ENCODE results near the gene MAG.

DNA sequence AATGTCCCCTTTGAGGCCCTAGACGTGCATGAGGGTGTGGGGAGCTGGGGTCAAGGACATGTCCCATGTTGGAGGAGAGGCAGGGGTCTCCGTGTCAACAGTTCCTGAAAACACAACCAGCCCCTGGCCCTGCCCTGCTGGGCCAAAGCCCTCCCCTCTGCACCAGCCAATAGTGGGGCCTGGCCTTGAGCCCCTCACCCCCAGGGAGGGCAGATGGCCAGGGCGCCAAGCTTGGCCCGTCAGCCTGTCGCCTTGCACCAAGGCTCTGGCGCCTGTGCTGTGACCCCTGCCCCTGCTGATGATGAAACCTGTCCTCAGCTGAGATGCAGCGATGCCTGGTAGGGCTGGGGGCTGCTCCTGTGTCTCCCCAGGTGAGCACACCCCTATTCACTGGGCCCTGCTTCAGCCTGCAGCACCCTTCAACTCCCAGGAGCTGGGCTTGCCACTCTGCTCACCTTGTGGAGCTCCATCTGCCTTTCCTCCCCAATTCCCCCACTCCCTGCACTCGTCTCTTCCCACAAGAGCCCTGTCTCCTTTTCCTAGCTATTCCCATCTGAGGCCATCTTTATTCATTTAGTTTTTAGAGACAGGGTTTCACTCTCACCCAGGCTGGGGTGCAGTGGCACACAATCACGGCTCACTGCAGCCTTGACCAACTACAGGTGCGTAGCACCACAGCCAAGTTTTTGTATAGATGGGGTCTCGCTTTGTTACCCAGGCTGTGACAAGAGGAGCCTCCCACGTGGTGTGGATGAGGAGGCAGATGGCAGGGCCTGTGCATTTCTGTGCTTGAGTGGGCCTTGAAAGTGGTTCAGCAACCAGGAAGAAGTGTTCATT is 11.8 kb upstream of the MAG start:
- TF ChIP-seq, protein P1, sequence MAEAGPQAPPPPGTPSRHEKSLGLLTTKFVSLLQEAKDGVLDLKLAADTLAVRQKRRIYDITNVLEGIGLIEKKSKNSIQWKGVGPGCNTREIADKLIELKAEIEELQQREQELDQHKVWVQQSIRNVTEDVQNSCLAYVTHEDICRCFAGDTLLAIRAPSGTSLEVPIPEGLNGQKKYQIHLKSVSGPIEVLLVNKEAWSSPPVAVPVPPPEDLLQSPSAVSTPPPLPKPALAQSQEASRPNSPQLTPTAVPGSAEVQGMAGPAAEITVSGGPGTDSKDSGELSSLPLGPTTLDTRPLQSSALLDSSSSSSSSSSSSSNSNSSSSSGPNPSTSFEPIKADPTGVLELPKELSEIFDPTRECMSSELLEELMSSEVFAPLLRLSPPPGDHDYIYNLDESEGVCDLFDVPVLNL (CRISPR knock-in tag; IDR thresholded peaks at IDR 0.05; ENCODE audit: borderline replicate concordance, low read depth), result no peak
- TF ChIP-seq ZNF416 (CRISPR knock-in tag; IDR thresholded peaks at IDR 0.05), result no peak
- no peak for TF ChIP-seq SP1 (CRISPR knock-in tag; conservative IDR thresholded peaks at IDR 0.05)
- TF ChIP-seq, protein P2, sequence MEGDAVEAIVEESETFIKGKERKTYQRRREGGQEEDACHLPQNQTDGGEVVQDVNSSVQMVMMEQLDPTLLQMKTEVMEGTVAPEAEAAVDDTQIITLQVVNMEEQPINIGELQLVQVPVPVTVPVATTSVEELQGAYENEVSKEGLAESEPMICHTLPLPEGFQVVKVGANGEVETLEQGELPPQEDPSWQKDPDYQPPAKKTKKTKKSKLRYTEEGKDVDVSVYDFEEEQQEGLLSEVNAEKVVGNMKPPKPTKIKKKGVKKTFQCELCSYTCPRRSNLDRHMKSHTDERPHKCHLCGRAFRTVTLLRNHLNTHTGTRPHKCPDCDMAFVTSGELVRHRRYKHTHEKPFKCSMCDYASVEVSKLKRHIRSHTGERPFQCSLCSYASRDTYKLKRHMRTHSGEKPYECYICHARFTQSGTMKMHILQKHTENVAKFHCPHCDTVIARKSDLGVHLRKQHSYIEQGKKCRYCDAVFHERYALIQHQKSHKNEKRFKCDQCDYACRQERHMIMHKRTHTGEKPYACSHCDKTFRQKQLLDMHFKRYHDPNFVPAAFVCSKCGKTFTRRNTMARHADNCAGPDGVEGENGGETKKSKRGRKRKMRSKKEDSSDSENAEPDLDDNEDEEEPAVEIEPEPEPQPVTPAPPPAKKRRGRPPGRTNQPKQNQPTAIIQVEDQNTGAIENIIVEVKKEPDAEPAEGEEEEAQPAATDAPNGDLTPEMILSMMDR (IDR thresholded peaks at IDR 0.05), result no peak
- TF ChIP-seq, protein P3, sequence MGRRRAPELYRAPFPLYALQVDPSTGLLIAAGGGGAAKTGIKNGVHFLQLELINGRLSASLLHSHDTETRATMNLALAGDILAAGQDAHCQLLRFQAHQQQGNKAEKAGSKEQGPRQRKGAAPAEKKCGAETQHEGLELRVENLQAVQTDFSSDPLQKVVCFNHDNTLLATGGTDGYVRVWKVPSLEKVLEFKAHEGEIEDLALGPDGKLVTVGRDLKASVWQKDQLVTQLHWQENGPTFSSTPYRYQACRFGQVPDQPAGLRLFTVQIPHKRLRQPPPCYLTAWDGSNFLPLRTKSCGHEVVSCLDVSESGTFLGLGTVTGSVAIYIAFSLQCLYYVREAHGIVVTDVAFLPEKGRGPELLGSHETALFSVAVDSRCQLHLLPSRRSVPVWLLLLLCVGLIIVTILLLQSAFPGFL (CRISPR knock-in tag; IDR thresholded peaks at IDR 0.05; ENCODE audit: borderline replicate concordance), result no peak
- TF ChIP-seq, protein P4, sequence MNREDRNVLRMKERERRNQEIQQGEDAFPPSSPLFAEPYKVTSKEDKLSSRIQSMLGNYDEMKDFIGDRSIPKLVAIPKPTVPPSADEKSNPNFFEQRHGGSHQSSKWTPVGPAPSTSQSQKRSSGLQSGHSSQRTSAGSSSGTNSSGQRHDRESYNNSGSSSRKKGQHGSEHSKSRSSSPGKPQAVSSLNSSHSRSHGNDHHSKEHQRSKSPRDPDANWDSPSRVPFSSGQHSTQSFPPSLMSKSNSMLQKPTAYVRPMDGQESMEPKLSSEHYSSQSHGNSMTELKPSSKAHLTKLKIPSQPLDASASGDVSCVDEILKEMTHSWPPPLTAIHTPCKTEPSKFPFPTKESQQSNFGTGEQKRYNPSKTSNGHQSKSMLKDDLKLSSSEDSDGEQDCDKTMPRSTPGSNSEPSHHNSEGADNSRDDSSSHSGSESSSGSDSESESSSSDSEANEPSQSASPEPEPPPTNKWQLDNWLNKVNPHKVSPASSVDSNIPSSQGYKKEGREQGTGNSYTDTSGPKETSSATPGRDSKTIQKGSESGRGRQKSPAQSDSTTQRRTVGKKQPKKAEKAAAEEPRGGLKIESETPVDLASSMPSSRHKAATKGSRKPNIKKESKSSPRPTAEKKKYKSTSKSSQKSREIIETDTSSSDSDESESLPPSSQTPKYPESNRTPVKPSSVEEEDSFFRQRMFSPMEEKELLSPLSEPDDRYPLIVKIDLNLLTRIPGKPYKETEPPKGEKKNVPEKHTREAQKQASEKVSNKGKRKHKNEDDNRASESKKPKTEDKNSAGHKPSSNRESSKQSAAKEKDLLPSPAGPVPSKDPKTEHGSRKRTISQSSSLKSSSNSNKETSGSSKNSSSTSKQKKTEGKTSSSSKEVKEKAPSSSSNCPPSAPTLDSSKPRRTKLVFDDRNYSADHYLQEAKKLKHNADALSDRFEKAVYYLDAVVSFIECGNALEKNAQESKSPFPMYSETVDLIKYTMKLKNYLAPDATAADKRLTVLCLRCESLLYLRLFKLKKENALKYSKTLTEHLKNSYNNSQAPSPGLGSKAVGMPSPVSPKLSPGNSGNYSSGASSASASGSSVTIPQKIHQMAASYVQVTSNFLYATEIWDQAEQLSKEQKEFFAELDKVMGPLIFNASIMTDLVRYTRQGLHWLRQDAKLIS (CRISPR knock-in tag; IDR thresholded peaks at IDR 0.05; ENCODE audit: borderline replicate concordance), result no peak
- TF ChIP-seq, protein P5, sequence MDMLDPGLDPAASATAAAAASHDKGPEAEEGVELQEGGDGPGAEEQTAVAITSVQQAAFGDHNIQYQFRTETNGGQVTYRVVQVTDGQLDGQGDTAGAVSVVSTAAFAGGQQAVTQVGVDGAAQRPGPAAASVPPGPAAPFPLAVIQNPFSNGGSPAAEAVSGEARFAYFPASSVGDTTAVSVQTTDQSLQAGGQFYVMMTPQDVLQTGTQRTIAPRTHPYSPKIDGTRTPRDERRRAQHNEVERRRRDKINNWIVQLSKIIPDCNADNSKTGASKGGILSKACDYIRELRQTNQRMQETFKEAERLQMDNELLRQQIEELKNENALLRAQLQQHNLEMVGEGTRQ (CRISPR knock-in tag; IDR thresholded peaks at IDR 0.05), result no peak
- TF ChIP-seq TCF7 (CRISPR knock-in tag; IDR thresholded peaks at IDR 0.05; ENCODE audit: low read depth), result no peak
- no peak for TF ChIP-seq ZNF263 (CRISPR knock-in tag; IDR thresholded peaks at IDR 0.05; ENCODE audit: low read depth)
- no peak for TF ChIP-seq SMAD4 (CRISPR knock-in tag; IDR thresholded peaks at IDR 0.05)
- no peak for TF ChIP-seq FOXJ3 (CRISPR knock-in tag; IDR thresholded peaks at IDR 0.05; ENCODE audit: borderline replicate concordance)
- TF ChIP-seq, protein P6, sequence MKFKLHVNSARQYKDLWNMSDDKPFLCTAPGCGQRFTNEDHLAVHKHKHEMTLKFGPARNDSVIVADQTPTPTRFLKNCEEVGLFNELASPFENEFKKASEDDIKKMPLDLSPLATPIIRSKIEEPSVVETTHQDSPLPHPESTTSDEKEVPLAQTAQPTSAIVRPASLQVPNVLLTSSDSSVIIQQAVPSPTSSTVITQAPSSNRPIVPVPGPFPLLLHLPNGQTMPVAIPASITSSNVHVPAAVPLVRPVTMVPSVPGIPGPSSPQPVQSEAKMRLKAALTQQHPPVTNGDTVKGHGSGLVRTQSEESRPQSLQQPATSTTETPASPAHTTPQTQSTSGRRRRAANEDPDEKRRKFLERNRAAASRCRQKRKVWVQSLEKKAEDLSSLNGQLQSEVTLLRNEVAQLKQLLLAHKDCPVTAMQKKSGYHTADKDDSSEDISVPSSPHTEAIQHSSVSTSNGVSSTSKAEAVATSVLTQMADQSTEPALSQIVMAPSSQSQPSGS (CRISPR knock-in tag; IDR thresholded peaks at IDR 0.05; ENCODE audit: borderline replicate concordance, low read depth), result no peak
- TF ChIP-seq, protein P7, sequence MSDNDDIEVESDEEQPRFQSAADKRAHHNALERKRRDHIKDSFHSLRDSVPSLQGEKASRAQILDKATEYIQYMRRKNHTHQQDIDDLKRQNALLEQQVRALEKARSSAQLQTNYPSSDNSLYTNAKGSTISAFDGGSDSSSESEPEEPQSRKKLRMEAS (CRISPR knock-in tag; IDR thresholded peaks at IDR 0.05), result no peak
